KG1 (cell line): ENCODE data around the gene ARHGEF33.

Experiments
- DNase-seq: peaks from one replicate; lab custom pipeline; 2025; lab: John Stamatoyannopoulos, UW

Gene ARHGEF33

GRCh38 chr2:39017334-39017733 lies 127.7 kb downstream of the ARHGEF33 start:
- DNase-seq = no peak

GRCh38 chr2:39018638-39019037 lies 129.0 kb downstream of the ARHGEF33 start:
- DNase-seq = no peak

- DNase-seq = no peak
Measured at GRCh38 chr2:39020383-39020782, 130.7 kb downstream of the ARHGEF33 start.

GRCh38 chr2:39022642-39023235 lies 133.1 kb downstream of the ARHGEF33 start:
- DNase-seq = no peak

- no peak for DNase-seq
Measured at GRCh38 chr2:39023649-39024048, 134.0 kb downstream of the ARHGEF33 start.

GRCh38 chr2:39024833-39025232 lies 135.2 kb downstream of the ARHGEF33 start:
- no peak for DNase-seq
